Measurements from ENCODE around the gene C6orf89. TPM values are rescaled to one million over a fixed set of nuclear protein-coding genes. Genes with fewer than 3 reads are reported as not detected.

Gene C6orf89
- polyA plus RNA-seq, 1 donor from 2014 or later = 29.9 TPM

GRCh38 chr6:36967301-36967700 is 81.5 kb downstream of the C6orf89 start:
- H3K27me3 Mint-ChIP-seq = no peaks in the 10 kb centered on the region
- peak overlapping the region in 1 of 3 donors; percentile 34 for H3K27ac Mint-ChIP-seq
- H3K4me1 Mint-ChIP-seq = peaks cover 8 to 23% (median 18%) of the 10 kb centered on the region in 3 donors
- no peak overlapping the region for H3K4me3 Mint-ChIP-seq
- no peaks in the 10 kb centered on the region for H3K9me3 Mint-ChIP-seq
- H3K36me3 Mint-ChIP-seq = peaks cover 5% of the 10 kb centered on the region

- no peak overlapping the region for H3K4me3 Mint-ChIP-seq
- peak overlapping the region in 1 of 3 donors; percentile 31 for H3K27ac Mint-ChIP-seq
- H3K9me3 Mint-ChIP-seq = no peaks in the 10 kb centered on the region
- H3K27me3 Mint-ChIP-seq = no peaks in the 10 kb centered on the region
- peaks cover 6 to 21% (median 15%) of the 10 kb centered on the region in 3 donors for H3K4me1 Mint-ChIP-seq
- H3K36me3 Mint-ChIP-seq = peaks cover 5% of the 10 kb centered on the region
These were observed 82.0 kb downstream of the C6orf89 start for GRCh38 chr6:36967757-36968156.

- Mint-ChIP-seq H3K36me3 (peaks cover 6% of the 10 kb centered on the region), H3K4me3 (no peak overlapping the region), H3K27me3 (no peaks in the 10 kb centered on the region), H3K27ac (peak overlapping the region in 1 of 3 donors; percentile 74), H3K4me1 (peaks cover 0 to 16% (median 10%) of the 10 kb centered on the region in 3 donors), H3K9me3 (no peaks in the 10 kb centered on the region)
These were observed 82.7 kb downstream of the C6orf89 start for GRCh38 chr6:36968266-36968977.

- H3K27ac Mint-ChIP-seq = no peak overlapping the region
- peaks cover 9% of the 10 kb centered on the region for H3K36me3 Mint-ChIP-seq
- no peak overlapping the region for H3K4me3 Mint-ChIP-seq
- H3K4me1 Mint-ChIP-seq = peaks cover 0 to 10% (median 8%) of the 10 kb centered on the region in 3 donors
- no peaks in the 10 kb centered on the region for H3K27me3 Mint-ChIP-seq
- no peaks in the 10 kb centered on the region for H3K9me3 Mint-ChIP-seq
These were observed 83.5 kb downstream of the C6orf89 start for GRCh38 chr6:36969240-36969691.

- Mint-ChIP-seq H3K4me3 (no peak overlapping the region), H3K27me3 (no peaks in the 10 kb centered on the region), H3K4me1 (peaks cover 0 to 3% (median 1%) of the 10 kb centered on the region in 3 donors), H3K36me3 (peaks cover 9% of the 10 kb centered on the region), H3K9me3 (no peaks in the 10 kb centered on the region), H3K27ac (peak overlapping the region in 1 of 3 donors; percentile 67)
These were observed 84.5 kb downstream of the C6orf89 start for GRCh38 chr6:36969988-36970891.

GRCh38 chr6:36970892-36971842 is 85.4 kb downstream of the C6orf89 start:
- Mint-ChIP-seq H3K4me3 (no peak overlapping the region), H3K9me3 (no peaks in the 10 kb centered on the region), H3K36me3 (peaks cover 9% of the 10 kb centered on the region), H3K27ac (peak overlapping the region in 1 of 3 donors; percentile 86), H3K4me1 (peaks cover 0 to 2% (median 1%) of the 10 kb centered on the region in 3 donors), H3K27me3 (no peaks in the 10 kb centered on the region)

- peak overlapping the region in 1 of 3 donors; percentile 86 for H3K27ac Mint-ChIP-seq
These were observed 86.3 kb downstream of the C6orf89 start for GRCh38 chr6:36971921-36972673.

GRCh38 chr6:36973190-36973589 is 87.4 kb downstream of the C6orf89 start:
- no peaks in the 10 kb centered on the region for H3K9me3 Mint-ChIP-seq
- H3K27me3 Mint-ChIP-seq = no peaks in the 10 kb centered on the region
- peaks cover 6% of the 10 kb centered on the region for H3K36me3 Mint-ChIP-seq
- H3K4me1 Mint-ChIP-seq = peaks cover 0 to 6% (median 2%) of the 10 kb centered on the region in 3 donors
- H3K27ac Mint-ChIP-seq = no peak overlapping the region
- no peak overlapping the region for H3K4me3 Mint-ChIP-seq

More at GRCh38 chr6:36971921-36972673, 86.3 kb downstream of the C6orf89 start:
- Mint-ChIP-seq H3K36me3 (peaks cover 7% of the 10 kb centered on the region), H3K27me3 (no peaks in the 10 kb centered on the region), H3K4me3 (no peak overlapping the region), H3K9me3 (no peaks in the 10 kb centered on the region), H3K4me1 (peaks cover 0 to 2% (median 0%) of the 10 kb centered on the region in 3 donors)

- no peak overlapping the region for H3K27ac Mint-ChIP-seq
- no peaks in the 10 kb centered on the region for H3K27me3 Mint-ChIP-seq
- peaks cover 0 to 6% (median 2%) of the 10 kb centered on the region in 3 donors for H3K4me1 Mint-ChIP-seq
- no peaks in the 10 kb centered on the region for H3K9me3 Mint-ChIP-seq
- H3K4me3 Mint-ChIP-seq = no peak overlapping the region
- peaks cover 3% of the 10 kb centered on the region for H3K36me3 Mint-ChIP-seq
These were observed 87.9 kb downstream of the C6orf89 start for GRCh38 chr6:36973647-36974046.

GRCh38 chr6:36975231-36976006 is 89.7 kb downstream of the C6orf89 start:
- Mint-ChIP-seq H3K27ac (no peak overlapping the region), H3K27me3 (no peaks in the 10 kb centered on the region)

GRCh38 chr6:36976007-36976264 is 90.2 kb downstream of the C6orf89 start:
- Mint-ChIP-seq H3K4me3 (no peak overlapping the region), H3K36me3 (peaks cover 3% of the 10 kb centered on the region), H3K4me1 (peaks cover 0 to 15% (median 11%) of the 10 kb centered on the region in 3 donors), H3K27me3 (no peaks in the 10 kb centered on the region), H3K9me3 (no peaks in the 10 kb centered on the region), H3K27ac (no peak overlapping the region)

More at GRCh38 chr6:36975231-36976006, 89.7 kb downstream of the C6orf89 start:
- peaks cover 0 to 13% (median 10%) of the 10 kb centered on the region in 3 donors for H3K4me1 Mint-ChIP-seq
- no peak overlapping the region for H3K4me3 Mint-ChIP-seq
- peaks cover 3% of the 10 kb centered on the region for H3K36me3 Mint-ChIP-seq
- no peaks in the 10 kb centered on the region for H3K9me3 Mint-ChIP-seq

GRCh38 chr6:36976509-36976908 is 90.8 kb downstream of the C6orf89 start:
- H3K27me3 Mint-ChIP-seq = no peaks in the 10 kb centered on the region
- no peaks in the 10 kb centered on the region for H3K9me3 Mint-ChIP-seq
- no peak overlapping the region for H3K27ac Mint-ChIP-seq
- H3K36me3 Mint-ChIP-seq = peaks cover 3% of the 10 kb centered on the region
- H3K4me3 Mint-ChIP-seq = no peak overlapping the region
- peaks cover 0 to 16% (median 11%) of the 10 kb centered on the region in 3 donors for H3K4me1 Mint-ChIP-seq

GRCh38 chr6:36976931-36977330 is 91.2 kb downstream of the C6orf89 start:
- Mint-ChIP-seq H3K36me3 (peaks cover 3% of the 10 kb centered on the region), H3K4me1 (peaks cover 4 to 20% (median 15%) of the 10 kb centered on the region in 3 donors), H3K27me3 (no peaks in the 10 kb centered on the region), H3K9me3 (no peaks in the 10 kb centered on the region), H3K27ac (peak overlapping the region in 1 of 3 donors; percentile 22), H3K4me3 (no peak overlapping the region)
